Measurements from ENCODE around the gene SH3GLB2.

- TF ChIP-seq EP300 (IDR thresholded peaks at IDR 0.05) = no peak
- TF ChIP-seq CHD2 (IDR thresholded peaks at IDR 0.05; ENCODE audit: low read length, partially characterized antibody) = no peak
- no peak for TF ChIP-seq JUN (IDR thresholded peaks at IDR 0.05)
- no peak for TF ChIP-seq CTCF (IDR thresholded peaks at IDR 0.05)
- TF ChIP-seq HMGXB4 (CRISPR knock-in tag; IDR thresholded peaks at IDR 0.05; ENCODE audit: borderline replicate concordance) = no peak
- no peak for TF ChIP-seq RCOR1 (IDR thresholded peaks at IDR 0.05; ENCODE audit: low read depth, low read length)
- TF ChIP-seq CHD4 (IDR thresholded peaks at IDR 0.05; ENCODE audit: borderline replicate concordance) = no peak
Measured at GRCh38 chr9:128995791-128996190, 32.3 kb downstream of the SH3GLB2 start.
